ENCODE data around the gene SMIM17.

DNA sequence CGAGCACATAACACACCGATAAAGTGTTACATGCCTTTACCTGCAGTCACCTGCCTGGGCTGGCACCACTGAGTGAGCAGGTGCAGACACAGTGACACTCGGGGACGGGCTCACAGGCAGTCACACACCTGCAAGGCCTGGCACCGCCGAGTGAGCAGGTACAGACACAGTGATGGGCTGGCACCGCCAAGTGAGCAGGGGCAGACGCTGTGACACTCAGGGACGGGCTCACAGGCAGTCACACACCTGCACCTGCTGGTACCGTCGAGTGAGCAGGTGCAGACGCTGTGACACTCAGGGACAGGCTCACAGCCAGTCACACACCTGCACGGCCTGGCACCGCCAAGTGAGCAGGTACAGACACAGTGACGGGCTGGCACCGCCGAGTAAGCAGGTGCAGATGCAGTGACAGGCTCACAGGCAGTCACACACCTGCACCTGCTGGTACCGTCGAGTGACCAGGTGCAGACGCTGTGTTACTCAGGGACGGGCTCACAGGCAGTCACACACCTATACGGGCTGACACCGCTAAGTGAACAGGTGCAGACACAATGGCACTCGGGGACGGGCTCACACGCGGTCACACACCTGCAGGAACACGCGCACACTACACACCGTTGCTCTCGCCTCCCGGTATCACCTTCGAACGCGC, 28.1 kb downstream of the SMIM17 start:
- TF ChIP-seq, protein P1, sequence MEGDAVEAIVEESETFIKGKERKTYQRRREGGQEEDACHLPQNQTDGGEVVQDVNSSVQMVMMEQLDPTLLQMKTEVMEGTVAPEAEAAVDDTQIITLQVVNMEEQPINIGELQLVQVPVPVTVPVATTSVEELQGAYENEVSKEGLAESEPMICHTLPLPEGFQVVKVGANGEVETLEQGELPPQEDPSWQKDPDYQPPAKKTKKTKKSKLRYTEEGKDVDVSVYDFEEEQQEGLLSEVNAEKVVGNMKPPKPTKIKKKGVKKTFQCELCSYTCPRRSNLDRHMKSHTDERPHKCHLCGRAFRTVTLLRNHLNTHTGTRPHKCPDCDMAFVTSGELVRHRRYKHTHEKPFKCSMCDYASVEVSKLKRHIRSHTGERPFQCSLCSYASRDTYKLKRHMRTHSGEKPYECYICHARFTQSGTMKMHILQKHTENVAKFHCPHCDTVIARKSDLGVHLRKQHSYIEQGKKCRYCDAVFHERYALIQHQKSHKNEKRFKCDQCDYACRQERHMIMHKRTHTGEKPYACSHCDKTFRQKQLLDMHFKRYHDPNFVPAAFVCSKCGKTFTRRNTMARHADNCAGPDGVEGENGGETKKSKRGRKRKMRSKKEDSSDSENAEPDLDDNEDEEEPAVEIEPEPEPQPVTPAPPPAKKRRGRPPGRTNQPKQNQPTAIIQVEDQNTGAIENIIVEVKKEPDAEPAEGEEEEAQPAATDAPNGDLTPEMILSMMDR (IDR thresholded peaks at IDR 0.05), result no peak
- no peak for TF ChIP-seq EP300 (IDR thresholded peaks at IDR 0.05)

Measured in suprapubic skin (tissue), 3 donors.